Measurements from ENCODE around the gene LRP1B. TPM values are rescaled to one million over a fixed set of nuclear protein-coding genes. Genes with fewer than 3 reads are reported as not detected.

Gene LRP1B
- total RNA-seq, 1 experiment from 2014 or later = 0.52 TPM

DNA sequence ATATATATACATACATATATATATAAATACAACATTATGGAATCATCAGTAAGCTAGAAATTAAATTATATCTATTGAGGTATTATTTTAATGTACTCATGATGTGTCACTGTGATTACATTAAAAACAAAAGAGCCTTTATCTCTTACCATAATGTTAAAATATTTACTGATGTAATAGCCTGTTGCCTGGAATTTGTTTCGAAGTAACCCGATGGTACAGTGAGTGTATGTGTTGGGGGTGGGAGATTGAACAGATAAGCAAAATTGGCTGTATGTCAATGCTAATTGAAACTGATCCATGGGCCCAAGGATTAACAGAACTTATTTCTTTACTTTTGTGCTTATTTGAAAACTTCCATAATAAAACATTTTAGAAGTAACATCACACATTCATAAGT is 1473.2 kb downstream of the LRP1B start:
- ChIA-PET POLR2A (no interaction called here), CTCF (no interaction called here)
- no peaks in the 10 kb centered on the region for H3K27me3 Mint-ChIP-seq (ENCODE audit: low read depth)
- no peak overlapping the region for H3K4me3 Mint-ChIP-seq
- ATAC-seq = no peak
- H3K4me1 Mint-ChIP-seq = peaks cover 4% of the 10 kb centered on the region; the same call in 1 of the 2 replicates
- no peak overlapping the region for H3K27ac Mint-ChIP-seq
- DNase-seq (ENCODE audit: low spot score) = no peak
- TF ChIP-seq MYBL2 (CRISPR knock-in tag; IDR thresholded peaks at IDR 0.05) (no peak), ARID4B (CRISPR knock-in tag; IDR thresholded peaks at IDR 0.05; ENCODE audit: borderline replicate concordance) (no peak), MAX (CRISPR knock-in tag; IDR thresholded peaks at IDR 0.05) (no peak), TEAD1 (CRISPR knock-in tag; IDR thresholded peaks at IDR 0.05) (no peak)
- TF ChIP-seq, protein P1, sequence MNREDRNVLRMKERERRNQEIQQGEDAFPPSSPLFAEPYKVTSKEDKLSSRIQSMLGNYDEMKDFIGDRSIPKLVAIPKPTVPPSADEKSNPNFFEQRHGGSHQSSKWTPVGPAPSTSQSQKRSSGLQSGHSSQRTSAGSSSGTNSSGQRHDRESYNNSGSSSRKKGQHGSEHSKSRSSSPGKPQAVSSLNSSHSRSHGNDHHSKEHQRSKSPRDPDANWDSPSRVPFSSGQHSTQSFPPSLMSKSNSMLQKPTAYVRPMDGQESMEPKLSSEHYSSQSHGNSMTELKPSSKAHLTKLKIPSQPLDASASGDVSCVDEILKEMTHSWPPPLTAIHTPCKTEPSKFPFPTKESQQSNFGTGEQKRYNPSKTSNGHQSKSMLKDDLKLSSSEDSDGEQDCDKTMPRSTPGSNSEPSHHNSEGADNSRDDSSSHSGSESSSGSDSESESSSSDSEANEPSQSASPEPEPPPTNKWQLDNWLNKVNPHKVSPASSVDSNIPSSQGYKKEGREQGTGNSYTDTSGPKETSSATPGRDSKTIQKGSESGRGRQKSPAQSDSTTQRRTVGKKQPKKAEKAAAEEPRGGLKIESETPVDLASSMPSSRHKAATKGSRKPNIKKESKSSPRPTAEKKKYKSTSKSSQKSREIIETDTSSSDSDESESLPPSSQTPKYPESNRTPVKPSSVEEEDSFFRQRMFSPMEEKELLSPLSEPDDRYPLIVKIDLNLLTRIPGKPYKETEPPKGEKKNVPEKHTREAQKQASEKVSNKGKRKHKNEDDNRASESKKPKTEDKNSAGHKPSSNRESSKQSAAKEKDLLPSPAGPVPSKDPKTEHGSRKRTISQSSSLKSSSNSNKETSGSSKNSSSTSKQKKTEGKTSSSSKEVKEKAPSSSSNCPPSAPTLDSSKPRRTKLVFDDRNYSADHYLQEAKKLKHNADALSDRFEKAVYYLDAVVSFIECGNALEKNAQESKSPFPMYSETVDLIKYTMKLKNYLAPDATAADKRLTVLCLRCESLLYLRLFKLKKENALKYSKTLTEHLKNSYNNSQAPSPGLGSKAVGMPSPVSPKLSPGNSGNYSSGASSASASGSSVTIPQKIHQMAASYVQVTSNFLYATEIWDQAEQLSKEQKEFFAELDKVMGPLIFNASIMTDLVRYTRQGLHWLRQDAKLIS (CRISPR knock-in tag; IDR thresholded peaks at IDR 0.05; ENCODE audit: borderline replicate concordance) = no peak
- H3K36me3 Mint-ChIP-seq = no peaks in the 10 kb centered on the region
- H3K9me3 Mint-ChIP-seq = no peaks in the 10 kb centered on the region

- Mint-ChIP-seq H3K27me3 (ENCODE audit: low read depth) (no peaks in the 10 kb centered on the region), H3K9me3 (no peaks in the 10 kb centered on the region), H3K27ac (no peak overlapping the region), H3K4me3 (no peak overlapping the region), H3K4me1 (peaks cover 4% of the 10 kb centered on the region; the same call in 1 of the 2 replicates), H3K36me3 (no peaks in the 10 kb centered on the region)
- ATAC-seq (no peak), DNase-seq (ENCODE audit: low spot score) (no peak)
- ChIA-PET POLR2A (interaction anchor here (0.5 kb wide), 1 partner anchor 52 kb away, joined by 3 read pairs; no protein-coding TSS in a partner anchor), CTCF (no interaction called here)
- TF ChIP-seq ZNF671 (CRISPR knock-in tag; IDR thresholded peaks at IDR 0.05) (no peak), ZNF138 (CRISPR knock-in tag; conservative IDR thresholded peaks at IDR 0.05) (no peak), AR (CRISPR knock-in tag; IDR thresholded peaks at IDR 0.05) (no peak), EMX1 (CRISPR knock-in tag; IDR thresholded peaks at IDR 0.05) (no peak), MAX (CRISPR knock-in tag; IDR thresholded peaks at IDR 0.05) (no peak), ZSCAN18 (CRISPR knock-in tag; IDR thresholded peaks at IDR 0.05) (no peak), GABPB1 (CRISPR knock-in tag; IDR thresholded peaks at IDR 0.05) (no peak), NR1H2 (CRISPR knock-in tag; IDR thresholded peaks at IDR 0.05) (no peak), ZNF317 (CRISPR knock-in tag; IDR thresholded peaks at IDR 0.05; ENCODE audit: borderline replicate concordance, low read depth) (no peak), NR2C2 (CRISPR knock-in tag; IDR thresholded peaks at IDR 0.05) (no peak), ZNF423 (CRISPR knock-in tag; IDR thresholded peaks at IDR 0.05) (no peak), RORB (CRISPR knock-in tag; IDR thresholded peaks at IDR 0.05) (no peak), NFE2L1 (CRISPR knock-in tag; IDR thresholded peaks at IDR 0.05) (no peak)
- TF ChIP-seq, protein P2, sequence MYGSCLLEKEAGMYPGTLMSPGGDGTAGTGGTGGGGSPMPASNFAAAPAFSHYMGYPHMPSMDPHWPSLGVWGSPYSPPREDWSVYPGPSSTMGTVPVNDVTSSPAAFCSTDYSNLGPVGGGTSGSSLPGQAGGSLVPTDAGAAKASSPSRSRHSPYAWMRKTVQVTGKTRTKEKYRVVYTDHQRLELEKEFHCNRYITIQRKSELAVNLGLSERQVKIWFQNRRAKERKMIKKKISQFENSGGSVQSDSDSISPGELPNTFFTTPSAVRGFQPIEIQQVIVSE (CRISPR knock-in tag; IDR thresholded peaks at IDR 0.05; ENCODE audit: borderline replicate concordance) = no peak
- TF ChIP-seq, protein P3, sequence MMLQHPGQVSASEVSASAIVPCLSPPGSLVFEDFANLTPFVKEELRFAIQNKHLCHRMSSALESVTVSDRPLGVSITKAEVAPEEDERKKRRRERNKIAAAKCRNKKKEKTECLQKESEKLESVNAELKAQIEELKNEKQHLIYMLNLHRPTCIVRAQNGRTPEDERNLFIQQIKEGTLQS (CRISPR knock-in tag; conservative IDR thresholded peaks at IDR 0.05) = no peak
- TF ChIP-seq, protein P4, sequence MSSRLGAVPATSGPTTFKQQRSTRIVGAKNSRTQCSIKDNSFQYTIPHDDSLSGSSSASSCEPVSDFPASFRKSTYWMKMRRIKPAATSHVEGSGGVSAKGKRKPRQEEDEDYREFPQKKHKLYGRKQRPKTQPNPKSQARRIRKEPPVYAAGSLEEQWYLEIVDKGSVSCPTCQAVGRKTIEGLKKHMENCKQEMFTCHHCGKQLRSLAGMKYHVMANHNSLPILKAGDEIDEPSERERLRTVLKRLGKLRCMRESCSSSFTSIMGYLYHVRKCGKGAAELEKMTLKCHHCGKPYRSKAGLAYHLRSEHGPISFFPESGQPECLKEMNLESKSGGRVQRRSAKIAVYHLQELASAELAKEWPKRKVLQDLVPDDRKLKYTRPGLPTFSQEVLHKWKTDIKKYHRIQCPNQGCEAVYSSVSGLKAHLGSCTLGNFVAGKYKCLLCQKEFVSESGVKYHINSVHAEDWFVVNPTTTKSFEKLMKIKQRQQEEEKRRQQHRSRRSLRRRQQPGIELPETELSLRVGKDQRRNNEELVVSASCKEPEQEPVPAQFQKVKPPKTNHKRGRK (CRISPR knock-in tag; IDR thresholded peaks at IDR 0.05; ENCODE audit: borderline replicate concordance) = no peak
These were observed 1476.3 kb downstream of the LRP1B start for GRCh38 chr2:140654565-140654964.

All from WTC11 (cell line).